DMS53 (cell line): ENCODE measurements around the gene ZNF385A.

Experiments
- DNase-seq: peaks from one replicate; lab custom pipeline; 2025; lab: John Stamatoyannopoulos, UW

Gene ZNF385A

GRCh38 chr12:54373649-54374561 is 10.6 kb downstream of the ZNF385A start:
- no peak for DNase-seq

- no peak for DNase-seq
Observed at GRCh38 chr12:54372113-54372806, 12.3 kb downstream of the ZNF385A start.

DNA sequence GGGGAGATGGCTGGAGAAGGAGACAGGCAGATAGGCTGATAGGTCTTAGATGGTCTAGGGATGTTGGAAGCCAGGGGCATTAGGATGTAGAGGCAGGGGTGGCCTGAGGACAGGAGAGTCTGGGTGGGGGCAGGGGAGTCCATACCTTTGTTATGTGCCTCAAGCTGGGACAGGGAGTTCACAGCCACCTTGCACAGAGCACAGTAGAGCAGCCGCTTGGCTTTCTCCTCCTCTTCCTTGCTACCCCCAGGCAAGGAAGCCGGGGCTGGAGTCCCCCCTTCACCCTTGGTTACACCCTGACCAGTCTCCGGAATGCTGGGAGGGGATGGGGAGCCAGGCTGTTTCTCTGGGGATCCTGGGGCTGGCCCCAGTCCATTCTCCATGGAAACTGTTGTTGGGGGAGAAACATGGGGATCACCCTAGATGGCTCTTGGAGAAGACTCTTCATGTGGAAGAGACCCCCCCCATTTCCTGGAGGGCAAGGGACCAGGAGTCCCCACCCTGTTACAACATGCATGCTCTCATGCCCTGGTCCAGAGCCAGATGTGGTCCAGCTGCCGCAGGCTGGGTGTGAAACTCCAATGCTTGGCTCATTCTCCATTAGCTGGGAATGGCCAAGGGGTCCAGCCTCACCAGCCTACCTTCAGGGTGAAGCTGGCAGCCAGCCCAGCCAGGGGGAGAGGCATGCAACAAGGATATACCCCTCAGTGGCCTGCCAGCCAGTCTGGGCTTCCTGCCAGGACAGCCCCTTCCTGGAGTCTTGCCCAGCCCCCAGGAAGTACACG is 13.0 kb downstream of the ZNF385A start:
- no peak for DNase-seq

GRCh38 chr12:54370171-54370730 is 14.3 kb downstream of the ZNF385A start:
- DNase-seq: peak; percentile 87

DNA sequence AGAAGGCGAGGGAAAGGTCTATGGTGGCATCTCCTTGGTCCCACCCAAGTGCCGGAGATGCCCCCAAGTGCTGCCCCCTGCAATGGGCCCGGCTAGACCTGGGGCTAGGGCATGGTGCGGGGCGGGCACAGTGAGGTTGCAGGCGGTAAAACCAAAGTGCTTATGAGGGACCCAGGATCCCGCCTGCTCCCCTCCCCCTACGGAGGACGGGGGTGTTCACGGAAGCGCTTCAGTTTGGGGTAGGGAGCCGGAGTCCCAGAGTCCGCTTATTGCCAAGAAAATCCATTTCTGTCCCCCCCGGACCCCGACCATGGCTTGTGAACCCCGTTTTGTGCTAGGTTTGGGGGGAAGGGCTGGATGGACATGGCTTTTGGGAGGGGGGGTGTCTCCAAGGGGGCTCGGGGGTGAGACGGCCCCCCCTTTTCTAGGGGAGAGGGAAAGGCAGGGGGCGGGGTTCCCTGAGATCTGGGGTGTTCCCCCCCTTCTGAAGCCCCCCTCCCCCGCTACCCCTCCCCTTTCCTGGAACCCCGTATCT is 14.9 kb downstream of the ZNF385A start:
- peak; percentile 59 for DNase-seq

- peak; percentile 95 for DNase-seq
Observed at GRCh38 chr12:54368709-54369596, 15.6 kb downstream of the ZNF385A start.

DNA sequence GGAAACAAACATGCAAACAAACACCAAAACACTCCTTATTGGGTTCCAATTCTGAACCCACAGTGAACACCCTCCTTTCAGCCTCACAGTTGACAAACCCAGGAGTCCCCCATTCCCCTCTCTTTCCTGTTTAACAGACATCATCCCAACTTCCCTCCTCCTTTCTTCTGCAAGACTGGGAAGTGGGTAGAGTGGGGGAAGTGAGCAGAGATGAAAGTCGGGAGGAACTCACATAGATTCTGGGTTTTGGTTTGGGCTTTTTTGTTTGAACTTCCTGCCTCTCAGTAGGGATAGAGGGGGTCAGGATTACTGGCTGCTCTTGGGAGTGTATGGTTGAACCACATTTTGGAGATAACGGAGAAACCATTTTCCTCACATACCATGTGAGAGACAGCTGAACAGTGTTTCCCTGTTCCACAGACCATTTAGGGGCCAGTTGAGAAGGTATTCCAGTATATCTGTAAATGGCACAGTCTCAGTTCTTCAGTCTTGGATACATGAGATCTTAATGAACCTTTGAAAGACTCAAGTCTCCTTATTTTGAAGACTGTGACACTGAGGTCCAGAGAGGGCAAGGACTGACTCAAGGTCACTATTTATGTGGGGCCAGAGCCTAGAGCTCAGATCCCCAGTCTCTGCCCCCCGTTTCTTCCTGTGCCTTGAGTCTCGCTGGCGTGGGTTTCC is 16.4 kb downstream of the ZNF385A start:
- no peak for DNase-seq

DNA sequence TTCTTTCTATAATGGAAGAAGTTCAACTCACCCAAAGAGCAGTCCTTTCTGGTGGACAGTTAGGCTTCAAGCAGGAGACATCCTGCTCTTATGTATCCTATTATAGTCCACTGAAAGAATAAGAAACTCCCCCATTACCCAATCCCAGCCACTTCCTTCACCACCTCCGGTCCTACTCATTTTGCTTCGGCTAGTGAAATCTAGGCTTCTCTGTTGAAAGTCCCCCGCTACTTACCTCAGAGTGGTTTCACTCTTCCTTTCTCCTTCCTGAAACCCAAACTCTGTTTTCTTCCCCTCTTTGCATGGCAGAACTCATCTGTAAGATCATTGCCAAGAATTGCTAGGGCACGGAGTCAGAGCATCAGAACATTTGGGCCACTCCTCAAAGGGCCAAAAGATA is 20.1 kb downstream of the ZNF385A start, which contains the start of gene GPR84:
GPR84 (minus strand) TSS at position 74 of the 400 bp plus-strand sequence. CDS start 635 bp downstream, outside the sequence.
- no peak for DNase-seq

DNA sequence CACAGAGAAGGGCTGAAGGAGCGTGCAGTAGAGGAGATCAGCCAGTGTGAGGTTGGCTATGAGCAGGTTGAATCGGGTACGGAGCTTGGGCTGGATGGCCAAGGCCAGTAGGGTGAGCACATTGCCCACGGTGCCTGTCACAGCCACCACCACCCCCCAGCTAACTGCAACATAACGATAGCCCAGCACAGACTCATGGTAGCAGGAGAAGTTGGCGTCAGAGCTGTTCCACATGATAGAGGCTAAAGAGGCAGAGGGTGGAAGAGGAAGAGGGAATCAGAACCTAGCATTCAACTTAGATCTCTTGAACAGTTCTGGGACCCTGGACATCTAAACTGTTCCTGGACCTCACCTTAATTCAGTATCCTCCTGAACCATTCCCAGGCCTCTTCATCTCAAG is 20.9 kb downstream of the ZNF385A start:
- DNase-seq: no peak

- no peak for DNase-seq
Observed at GRCh38 chr12:54363047-54363446, 21.5 kb downstream of the ZNF385A start.

DNA sequence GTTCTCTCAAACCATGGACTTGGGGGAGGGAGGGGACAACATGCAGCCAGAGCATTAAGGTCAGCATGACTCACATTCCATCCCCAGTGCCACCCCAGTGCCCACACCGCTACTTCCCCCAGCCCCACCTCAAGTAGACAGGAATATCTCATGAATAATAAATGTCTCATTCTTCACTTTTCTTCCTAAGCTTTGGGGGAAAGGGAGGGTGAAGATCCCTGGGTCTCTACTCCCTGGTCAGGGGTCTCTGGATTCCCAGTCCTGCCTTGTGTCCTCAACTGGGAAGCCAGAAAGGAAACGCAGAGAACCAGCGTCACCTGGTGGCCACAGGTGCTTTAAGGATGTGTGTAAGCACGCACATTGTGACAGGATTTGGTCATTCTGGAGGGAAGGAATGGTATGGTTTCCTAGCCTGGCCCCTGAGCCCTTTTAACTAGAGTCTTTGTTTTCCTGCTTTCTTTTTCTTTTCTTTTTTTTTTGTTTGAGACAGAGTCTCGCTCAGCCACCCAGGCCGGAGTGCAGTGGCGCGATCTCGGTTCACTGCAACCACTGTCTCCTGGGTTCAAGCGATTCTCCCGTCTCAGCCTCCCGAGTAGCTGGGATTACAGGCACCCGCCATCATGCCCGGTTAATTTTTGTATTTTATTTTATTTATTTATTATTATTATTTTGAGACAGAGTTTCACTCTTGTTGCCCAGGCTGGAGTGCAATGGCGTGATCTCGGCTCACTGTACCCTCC is 23.6 kb downstream of the ZNF385A start:
- DNase-seq: peak; percentile 93

DNA sequence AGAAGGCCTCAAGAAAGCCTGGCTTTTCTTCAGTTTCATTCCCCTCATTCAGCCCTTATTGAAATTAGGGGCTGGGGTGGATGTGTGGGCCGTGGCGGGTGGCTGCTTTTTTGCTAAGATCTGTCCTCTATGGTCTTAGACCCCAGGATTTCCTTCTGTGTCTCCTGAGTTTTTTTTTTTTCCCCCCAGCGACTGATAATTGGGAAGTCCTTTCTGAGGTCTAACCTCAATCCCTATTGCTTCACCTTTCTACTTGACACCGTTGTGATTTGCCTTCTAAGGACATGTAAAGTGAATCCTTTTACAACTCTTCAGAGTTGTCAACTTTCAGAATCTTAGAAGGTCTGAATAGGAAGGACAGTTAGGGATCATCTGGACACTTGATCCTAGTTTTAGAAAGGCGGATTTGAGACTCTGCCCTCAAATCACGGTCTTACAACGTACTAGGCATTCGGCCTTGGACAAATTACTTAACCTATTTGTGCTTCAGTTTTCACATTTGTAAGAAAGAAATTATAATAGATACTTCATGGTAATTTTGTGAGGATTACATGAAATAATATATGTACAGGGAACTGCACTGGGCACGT is 24.7 kb downstream of the ZNF385A start:
- DNase-seq: no peak

DNA sequence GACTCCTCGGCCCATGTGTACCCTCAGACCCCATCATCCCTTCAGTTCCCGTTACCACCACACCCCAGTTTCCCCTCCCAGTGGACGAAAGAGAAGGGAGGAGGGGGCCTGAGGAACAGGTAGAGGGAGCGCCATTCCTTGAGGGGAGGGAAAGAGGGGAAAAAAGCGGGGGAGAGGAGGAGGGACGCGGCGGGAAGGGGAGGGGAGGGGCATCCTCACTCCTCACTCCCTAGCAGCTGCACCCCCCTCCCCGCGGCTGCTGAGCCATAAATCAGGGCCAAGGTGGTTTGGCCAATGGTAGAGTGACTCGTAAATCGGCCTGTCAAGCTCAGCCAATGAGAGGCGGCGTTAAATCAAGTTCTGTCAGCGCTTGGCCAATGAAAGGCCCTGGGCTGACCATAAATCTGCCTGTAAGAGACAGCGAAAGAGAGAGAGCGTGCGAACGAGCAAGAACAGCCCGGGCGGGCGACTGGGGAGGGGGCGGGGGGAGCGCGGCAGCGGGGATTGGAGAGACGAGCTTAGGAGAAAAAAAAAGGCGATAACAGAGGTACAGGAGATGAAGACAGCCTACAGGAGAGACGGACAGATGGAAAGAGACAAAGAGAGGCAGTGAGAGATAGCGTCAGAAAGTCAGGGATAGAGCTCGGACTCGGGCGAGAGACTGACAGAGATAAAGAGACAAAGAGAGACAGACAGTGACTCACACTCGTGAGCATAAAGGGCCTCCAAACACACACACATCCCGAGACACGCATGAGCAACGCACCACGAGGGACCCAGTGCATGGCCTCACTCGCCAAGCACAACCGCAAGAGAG is 25.4 kb downstream of the ZNF385A start:
- peak; percentile 100 for DNase-seq

DNA sequence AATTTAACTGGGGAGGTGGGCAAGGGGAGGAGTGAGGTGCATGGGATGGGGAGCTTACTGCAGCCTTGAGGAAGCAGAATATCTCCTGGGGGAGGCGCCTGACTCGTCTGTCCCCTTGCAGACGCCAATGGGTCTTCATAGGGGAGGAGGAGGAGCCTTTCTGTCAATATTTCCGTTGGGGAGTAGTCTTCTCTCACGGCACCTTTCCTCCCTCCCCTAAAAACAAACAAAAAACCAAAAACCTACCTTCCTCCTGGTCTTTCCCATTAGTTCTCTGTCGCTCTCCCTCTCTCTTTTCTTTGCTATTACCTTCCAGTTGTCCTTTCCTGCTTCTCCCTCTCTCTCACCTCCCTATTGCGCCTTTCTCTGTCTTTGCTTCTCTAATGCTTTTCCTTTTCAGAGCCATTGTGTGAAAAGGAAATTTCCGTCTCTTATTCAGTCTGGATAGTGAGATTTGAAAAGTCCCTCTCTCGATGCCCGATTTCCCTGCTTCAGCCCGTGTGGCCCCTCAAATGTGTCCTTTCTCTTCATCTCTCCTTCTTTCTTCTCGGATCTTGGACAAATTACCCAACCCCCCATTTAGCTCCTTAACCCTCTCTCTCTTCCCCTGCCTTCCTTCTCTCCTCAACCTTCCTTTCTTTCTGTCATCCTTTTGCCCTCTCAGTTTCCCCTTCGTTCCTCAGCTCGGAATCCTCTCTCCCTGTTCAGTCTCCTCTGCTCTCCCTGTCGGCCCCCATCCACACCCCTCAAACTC is 26.2 kb downstream of the ZNF385A start:
- peak; percentile 71 for DNase-seq

DNA sequence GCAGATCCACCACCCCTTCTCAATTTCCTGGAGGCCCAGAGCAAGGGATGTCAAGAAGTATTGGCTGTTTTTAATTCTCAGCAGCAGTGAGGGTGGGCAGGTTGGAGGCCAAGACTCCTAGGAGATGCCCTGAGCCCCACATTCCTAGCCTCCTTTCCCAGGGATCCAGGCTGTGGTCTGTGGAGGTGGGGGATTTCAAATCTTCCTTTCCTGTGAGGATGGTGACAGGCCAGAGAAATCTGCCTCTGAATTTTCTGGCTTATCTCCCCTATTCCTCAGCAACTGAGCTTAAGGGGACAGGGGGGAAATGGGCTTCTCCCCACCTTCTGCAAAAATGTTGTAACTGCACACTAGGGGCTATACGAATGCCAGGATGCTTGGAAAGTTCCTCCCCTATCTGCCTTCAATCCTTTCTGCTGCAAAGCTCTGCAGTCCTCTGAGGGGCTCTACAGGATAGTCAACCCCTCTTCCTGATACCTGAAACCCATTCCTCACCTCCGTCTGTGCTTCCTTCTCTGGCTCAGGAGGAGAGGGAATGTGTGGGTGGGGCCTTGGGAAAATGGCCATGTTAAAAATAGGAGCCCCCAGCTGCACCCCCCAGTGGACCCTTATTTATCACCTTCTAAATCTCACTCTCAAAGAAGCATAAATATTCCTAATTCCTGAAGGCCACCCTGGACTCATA is 26.9 kb downstream of the ZNF385A start:
- DNase-seq: no peak

- no peak for DNase-seq
Observed at GRCh38 chr12:54356951-54357356, 27.6 kb downstream of the ZNF385A start.

- no peak for DNase-seq
Observed at GRCh38 chr12:54356228-54356627, 28.3 kb downstream of the ZNF385A start.
